Activated T-cell treated with anti-CD3 and anti-CD28 coated beads, Interleukin-2, amount 50 U/mL, for 72 hours (primary cell): Measurements from ENCODE around the gene TRPM2. TPM values are rescaled to one million over a fixed set of nuclear protein-coding genes. Genes with fewer than 3 reads are reported as not detected.
A peak's percentile ranks its signal among the peaks of the same experiment; 100 is the strongest.

Experiments used
- ATAC-seq, 2 donors: fragments of 150-1000 bp; cut with Tn5 transposase; replicated peaks in 1 of 2; 2 replicates each; pipeline ENCODE4 v1.10.0; 2021; ENCODE audit warnings: moderate library complexity in 2 of 2, mild to moderate bottlenecking in 1 of 2
- DNase-seq, 2 donors: peaks; one replicate each; pipeline ENCODE4 v3.0.0; 2021 to 2022; ENCODE audit warnings: mixed read lengths in 1 of 2
- H3K27ac Mint-ChIP-seq: one replicate; pipeline ENCODE4 v1.8.0; 2022; ENCODE audit warnings: mild to moderate bottlenecking, moderate library complexity, mixed read lengths
- H3K27me3 Mint-ChIP-seq: one replicate; pipeline ENCODE4 v1.8.0; 2022; ENCODE audit warnings: low read depth, mixed read lengths
- H3K36me3 Mint-ChIP-seq, 2 donors: one replicate each; pipeline ENCODE4 v1.8.0; 2022; ENCODE audit warnings: mixed read lengths in 2 of 2, mild to moderate bottlenecking in 1 of 2; ENCODE audit not compliant: insufficient read depth in 2 of 2
- H3K4me1 Mint-ChIP-seq: one replicate; pipeline ENCODE4 v1.8.0; 2022; ENCODE audit warnings: low read depth, mixed read lengths
- H3K4me3 Mint-ChIP-seq, 2 donors: one replicate each; pipeline ENCODE4 v1.8.0; 2022; ENCODE audit warnings: mild to moderate bottlenecking in 2 of 2, mixed read lengths in 2 of 2, moderate library complexity in 2 of 2
- H3K9me3 Mint-ChIP-seq, 2 donors: one replicate each; pipeline ENCODE4 v1.8.0; 2022; ENCODE audit warnings: mixed read lengths in 2 of 2
- total RNA-seq, 2 donors: library from RNA; stranded (reverse); gene quantifications; one replicate each; pipeline ENCODE4 v1.2.3, GENCODE V29; 2022

The TRPM2 gene
- 1 to 10 TPM; 2.4 to 3.2 TPM for total RNA-seq

- peak; percentile 61 to 70 for ATAC-seq
- Mint-ChIP-seq H3K4me1 (peaks cover 52% of the 10 kb centered on the region), H3K36me3 (peaks cover 0 to 2% of the 10 kb centered on the region in 2 donors), H3K4me3 (peak within 1 kb of the TSS; percentile 64 to 66), H3K27ac (no peak within 1 kb of the TSS), H3K9me3 (no peaks in the 10 kb centered on the region), H3K27me3 (peaks cover 12% of the 10 kb centered on the region)
- peak; percentile 21 to 27 for DNase-seq
Observed at GRCh38 chr21:44353191-44353970, at the start of gene TRPM2. Gene TRPM2, plus strand, starts transcription at chr21:44353621. Its CDS starts 80 bp downstream, at chr21:44353701.

GRCh38 chr21:44304011-44304616 is 49.3 kb upstream of the TRPM2 start:
- Mint-ChIP-seq H3K36me3 (no peaks in the 10 kb centered on the region), H3K27ac (no peak overlapping the region), H3K27me3 (no peaks in the 10 kb centered on the region), H3K4me3 (no peak overlapping the region), H3K9me3 (no peaks in the 10 kb centered on the region), H3K4me1 (peaks cover 37% of the 10 kb centered on the region)
- DNase-seq (no peak), ATAC-seq (no peak)

GRCh38 chr21:44304877-44305293 is 48.5 kb upstream of the TRPM2 start:
- Mint-ChIP-seq H3K4me3 (no peak overlapping the region), H3K4me1 (peaks cover 37% of the 10 kb centered on the region), H3K27ac (peak overlapping the region; percentile 17), H3K9me3 (no peaks in the 10 kb centered on the region), H3K36me3 (no peaks in the 10 kb centered on the region), H3K27me3 (no peaks in the 10 kb centered on the region)
- ATAC-seq, result peak in 1 of 2 donors; percentile 39
- peak; percentile 30 to 54 for DNase-seq

- H3K4me3 Mint-ChIP-seq, result no peak overlapping the region
- H3K9me3 Mint-ChIP-seq, result no peaks in the 10 kb centered on the region
- no peaks in the 10 kb centered on the region for H3K36me3 Mint-ChIP-seq
Observed at GRCh38 chr21:44305691-44306090, 47.7 kb upstream of the TRPM2 start.

GRCh38 chr21:44306936-44307704 is 46.3 kb upstream of the TRPM2 start:
- no peak overlapping the region for H3K27ac Mint-ChIP-seq

More at GRCh38 chr21:44305691-44306090, 47.7 kb upstream of the TRPM2 start:
- no peak overlapping the region for H3K27ac Mint-ChIP-seq
- ATAC-seq (no peak), DNase-seq (no peak)
- H3K4me1 Mint-ChIP-seq, result peaks cover 35% of the 10 kb centered on the region
- no peaks in the 10 kb centered on the region for H3K27me3 Mint-ChIP-seq

GRCh38 chr21:44310628-44311507 is 42.6 kb upstream of the TRPM2 start:
- H3K27ac Mint-ChIP-seq, result no peak overlapping the region
- no peak overlapping the region for H3K4me3 Mint-ChIP-seq
- DNase-seq, result no peak
- no peaks in the 10 kb centered on the region for H3K9me3 Mint-ChIP-seq
- H3K27me3 Mint-ChIP-seq, result no peaks in the 10 kb centered on the region
- H3K4me1 Mint-ChIP-seq, result no peaks in the 10 kb centered on the region
- H3K36me3 Mint-ChIP-seq, result peaks cover 4 to 5% of the 10 kb centered on the region in 2 donors
- no peak for ATAC-seq

More at GRCh38 chr21:44306936-44307704, 46.3 kb upstream of the TRPM2 start:
- ATAC-seq (no peak), DNase-seq (no peak)
- Mint-ChIP-seq H3K4me1 (peaks cover 22% of the 10 kb centered on the region), H3K4me3 (no peak overlapping the region), H3K9me3 (no peaks in the 10 kb centered on the region), H3K36me3 (peaks cover 4 to 5% of the 10 kb centered on the region in 2 donors), H3K27me3 (no peaks in the 10 kb centered on the region)

GRCh38 chr21:44312089-44312488 is 41.3 kb upstream of the TRPM2 start:
- Mint-ChIP-seq H3K9me3 (no peaks in the 10 kb centered on the region), H3K27ac (no peak overlapping the region), H3K4me3 (no peak overlapping the region), H3K27me3 (no peaks in the 10 kb centered on the region), H3K36me3 (peaks cover 4 to 5% of the 10 kb centered on the region in 2 donors), H3K4me1 (no peaks in the 10 kb centered on the region)
- ATAC-seq (no peak), DNase-seq (no peak)

GRCh38 chr21:44312716-44313115 is 40.7 kb upstream of the TRPM2 start:
- Mint-ChIP-seq H3K27me3 (no peaks in the 10 kb centered on the region), H3K4me1 (no peaks in the 10 kb centered on the region), H3K27ac (no peak overlapping the region), H3K4me3 (no peak overlapping the region), H3K9me3 (no peaks in the 10 kb centered on the region), H3K36me3 (peaks cover 4 to 5% of the 10 kb centered on the region in 2 donors)
- no peak for ATAC-seq
- DNase-seq, result no peak

GRCh38 chr21:44313451-44313850 is 40.0 kb upstream of the TRPM2 start:
- no peak for ATAC-seq
- DNase-seq, result no peak
- H3K36me3 Mint-ChIP-seq, result peaks cover 4 to 5% of the 10 kb centered on the region in 2 donors
- H3K27ac Mint-ChIP-seq, result no peak overlapping the region
- no peak overlapping the region for H3K4me3 Mint-ChIP-seq
- no peaks in the 10 kb centered on the region for H3K9me3 Mint-ChIP-seq
- H3K27me3 Mint-ChIP-seq, result no peaks in the 10 kb centered on the region
- H3K4me1 Mint-ChIP-seq, result no peaks in the 10 kb centered on the region

GRCh38 chr21:44314128-44314527 is 39.3 kb upstream of the TRPM2 start:
- no peaks in the 10 kb centered on the region for H3K9me3 Mint-ChIP-seq
- no peak overlapping the region for H3K4me3 Mint-ChIP-seq
- H3K27me3 Mint-ChIP-seq, result no peaks in the 10 kb centered on the region
- ATAC-seq (no peak), DNase-seq (no peak)
- H3K4me1 Mint-ChIP-seq, result no peaks in the 10 kb centered on the region
- H3K36me3 Mint-ChIP-seq, result peaks cover 4 to 5% of the 10 kb centered on the region in 2 donors
- H3K27ac Mint-ChIP-seq, result no peak overlapping the region

GRCh38 chr21:44314561-44314960 is 38.9 kb upstream of the TRPM2 start:
- Mint-ChIP-seq H3K27me3 (no peaks in the 10 kb centered on the region), H3K36me3 (peaks cover 4 to 5% of the 10 kb centered on the region in 2 donors)

GRCh38 chr21:44315691-44316203 is 37.7 kb upstream of the TRPM2 start:
- no peak overlapping the region for H3K27ac Mint-ChIP-seq
- no peak overlapping the region for H3K4me3 Mint-ChIP-seq
- DNase-seq (no peak), ATAC-seq (no peak)
- H3K27me3 Mint-ChIP-seq, result no peaks in the 10 kb centered on the region
- no peaks in the 10 kb centered on the region for H3K9me3 Mint-ChIP-seq
- H3K4me1 Mint-ChIP-seq, result no peaks in the 10 kb centered on the region
- H3K36me3 Mint-ChIP-seq, result peaks cover 4 to 5% of the 10 kb centered on the region in 2 donors

More at GRCh38 chr21:44314561-44314960, 38.9 kb upstream of the TRPM2 start:
- no peak for DNase-seq
- no peak overlapping the region for H3K4me3 Mint-ChIP-seq
- no peaks in the 10 kb centered on the region for H3K9me3 Mint-ChIP-seq
- no peaks in the 10 kb centered on the region for H3K4me1 Mint-ChIP-seq
- ATAC-seq, result no peak
- H3K27ac Mint-ChIP-seq, result no peak overlapping the region
